Measurements from ENCODE around the gene PPM1A. TPM values are rescaled to one million over a fixed set of nuclear protein-coding genes. Genes with fewer than 3 reads are reported as not detected.

PPM1A gene
- polyA plus RNA-seq, 1 donor from 2014 or later = 18.5 TPM

GRCh38 chr14:60331201-60332045 is 82.4 kb downstream of the PPM1A start:
- H3K36me3 Mint-ChIP-seq = peaks cover 3% of the 10 kb centered on the region
- no peaks in the 10 kb centered on the region for H3K9me3 Mint-ChIP-seq
- peak overlapping the region; percentile 83 to 94 (median 84) for H3K27ac Mint-ChIP-seq
- H3K4me1 Mint-ChIP-seq = peaks cover 19 to 22% (median 19%) of the 10 kb centered on the region in 3 donors
- peaks cover 9% of the 10 kb centered on the region for H3K27me3 Mint-ChIP-seq
- peak overlapping the region; percentile 90 to 99 (median 96) for H3K4me3 Mint-ChIP-seq

GRCh38 chr14:60332046-60332399 is 83.0 kb downstream of the PPM1A start:
- Mint-ChIP-seq H3K4me3 (peak overlapping the region; percentile 90 to 99 (median 96)), H3K36me3 (peaks cover 3% of the 10 kb centered on the region), H3K27ac (peak overlapping the region; percentile 83 to 94 (median 84)), H3K9me3 (no peaks in the 10 kb centered on the region), H3K4me1 (peaks cover 17 to 19% (median 17%) of the 10 kb centered on the region in 3 donors), H3K27me3 (peaks cover 12% of the 10 kb centered on the region)

GRCh38 chr14:60332869-60333268 is 83.8 kb downstream of the PPM1A start:
- Mint-ChIP-seq H3K27ac (no peak overlapping the region), H3K4me3 (peak overlapping the region in 1 of 4 donors; percentile 52), H3K9me3 (no peaks in the 10 kb centered on the region), H3K36me3 (peaks cover 3% of the 10 kb centered on the region), H3K4me1 (peaks cover 11 to 13% (median 12%) of the 10 kb centered on the region in 3 donors), H3K27me3 (peaks cover 19% of the 10 kb centered on the region)

DNA sequence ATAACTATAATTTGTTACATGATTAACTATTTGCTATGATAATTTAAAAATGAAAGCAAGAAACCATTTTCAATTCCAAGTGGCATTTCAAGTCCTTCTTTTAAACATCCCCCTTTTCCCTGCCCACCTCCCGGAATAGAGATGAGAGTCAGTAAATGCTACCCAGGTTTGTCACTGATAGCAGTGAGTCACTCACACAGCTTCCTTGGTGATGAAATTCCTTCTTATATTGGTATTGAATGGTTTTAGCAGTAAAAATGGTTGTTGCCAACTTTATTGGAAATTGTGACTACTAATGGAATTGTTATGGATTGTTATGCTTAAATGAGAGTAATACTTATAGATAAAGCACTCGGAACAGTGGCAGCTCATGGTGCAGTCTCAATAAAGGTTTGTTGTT is 90.5 kb downstream of the PPM1A start:
- Mint-ChIP-seq H3K4me3 (no peak overlapping the region), H3K4me1 (no peaks in the 10 kb centered on the region), H3K27ac (no peak overlapping the region), H3K36me3 (peaks cover 2% of the 10 kb centered on the region), H3K27me3 (peaks cover 19% of the 10 kb centered on the region), H3K9me3 (peaks cover 0 to 1% (median 1%) of the 10 kb centered on the region in 3 donors)

DNA sequence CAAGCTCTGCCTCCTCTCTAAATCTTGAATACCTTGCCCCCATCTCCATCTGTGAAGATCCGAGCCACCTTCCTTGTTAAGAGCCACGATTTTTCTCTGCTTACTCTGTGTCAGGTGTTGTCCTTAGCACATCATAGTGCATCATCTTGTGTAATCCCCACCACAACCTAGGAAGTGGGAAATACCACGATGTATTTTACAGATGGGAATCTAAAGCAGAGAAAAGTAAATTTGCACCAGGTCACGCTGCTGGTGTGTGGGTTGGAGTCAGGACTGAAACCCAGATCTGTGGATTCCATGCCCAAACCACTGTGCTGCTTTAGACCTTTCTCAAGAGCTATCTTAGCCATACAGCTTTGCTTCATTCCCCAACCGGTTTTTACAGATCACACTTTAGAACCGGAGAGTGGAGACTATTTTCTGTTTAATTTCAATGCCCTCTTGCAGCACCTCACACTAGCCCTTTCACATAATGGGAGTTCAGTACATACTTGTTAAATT is 94.6 kb downstream of the PPM1A start:
- H3K27ac Mint-ChIP-seq = no peak overlapping the region
- peaks cover 2% of the 10 kb centered on the region for H3K27me3 Mint-ChIP-seq
- H3K9me3 Mint-ChIP-seq = peaks cover 0 to 1% (median 1%) of the 10 kb centered on the region in 3 donors
- H3K36me3 Mint-ChIP-seq = peaks cover 2% of the 10 kb centered on the region
- no peak overlapping the region for H3K4me3 Mint-ChIP-seq
- H3K4me1 Mint-ChIP-seq = peaks cover 0 to 3% (median 0%) of the 10 kb centered on the region in 3 donors

DNA sequence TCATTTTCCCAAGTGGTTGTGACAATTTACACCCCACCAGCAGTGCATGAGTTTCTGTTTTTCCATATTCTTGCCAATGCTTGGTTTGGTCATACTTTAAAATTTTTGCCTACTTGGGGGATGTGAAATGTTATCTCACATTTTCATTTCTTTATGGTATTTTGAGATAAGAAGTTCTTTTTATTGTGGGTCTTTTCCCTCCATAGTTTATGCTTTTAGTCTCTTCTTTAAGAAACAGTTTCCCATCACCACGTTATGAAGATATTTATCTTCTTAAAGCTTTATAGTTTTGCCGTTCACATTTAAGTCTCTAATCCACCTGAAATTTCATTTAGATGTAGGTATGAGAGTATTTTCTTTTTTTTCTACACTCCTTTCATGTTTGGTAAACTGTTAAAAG is 95.7 kb downstream of the PPM1A start:
- peaks cover 0 to 1% (median 1%) of the 10 kb centered on the region in 3 donors for H3K9me3 Mint-ChIP-seq
- H3K4me3 Mint-ChIP-seq = no peak overlapping the region
- H3K4me1 Mint-ChIP-seq = peaks cover 0 to 3% (median 0%) of the 10 kb centered on the region in 3 donors
- H3K27me3 Mint-ChIP-seq = peaks cover 2% of the 10 kb centered on the region
- no peak overlapping the region for H3K27ac Mint-ChIP-seq
- H3K36me3 Mint-ChIP-seq = peaks cover 2% of the 10 kb centered on the region

GRCh38 chr14:60346706-60347105 is 97.7 kb downstream of the PPM1A start:
- peaks cover 0 to 1% (median 1%) of the 10 kb centered on the region in 3 donors for H3K9me3 Mint-ChIP-seq
- peaks cover 5% of the 10 kb centered on the region for H3K27me3 Mint-ChIP-seq
- no peak overlapping the region for H3K27ac Mint-ChIP-seq
- H3K4me1 Mint-ChIP-seq = peaks cover 0 to 3% (median 0%) of the 10 kb centered on the region in 3 donors
- no peak overlapping the region for H3K4me3 Mint-ChIP-seq
- H3K36me3 Mint-ChIP-seq = no peaks in the 10 kb centered on the region

- Mint-ChIP-seq H3K4me3 (no peak overlapping the region), H3K27ac (no peak overlapping the region), H3K36me3 (no peaks in the 10 kb centered on the region), H3K9me3 (peaks cover 0 to 1% (median 0%) of the 10 kb centered on the region in 3 donors), H3K4me1 (peaks cover 0 to 3% (median 0%) of the 10 kb centered on the region in 3 donors), H3K27me3 (peaks cover 5% of the 10 kb centered on the region)
Observed at GRCh38 chr14:60348211-60348610, 99.2 kb downstream of the PPM1A start.

Other genes with a start within 250 kb of the PPM1A start
- 17.5 TPM for gene PCNX4, start 157.3 kb upstream of the PPM1A start, polyA plus RNA-seq
- gene DHRS7, start 83.8 kb upstream of the PPM1A start, polyA plus RNA-seq = 157 TPM
- gene C14orf39, start 236.8 kb downstream of the PPM1A start, polyA plus RNA-seq = not detected